ENCODE results near the gene SMAD2.
"Not testable (repeated sequence)": the region's sequence is repeated elsewhere in the genome, so short reads cannot be mapped to it uniquely, and the experiment has no call there.

SMAD2 gene

DNA sequence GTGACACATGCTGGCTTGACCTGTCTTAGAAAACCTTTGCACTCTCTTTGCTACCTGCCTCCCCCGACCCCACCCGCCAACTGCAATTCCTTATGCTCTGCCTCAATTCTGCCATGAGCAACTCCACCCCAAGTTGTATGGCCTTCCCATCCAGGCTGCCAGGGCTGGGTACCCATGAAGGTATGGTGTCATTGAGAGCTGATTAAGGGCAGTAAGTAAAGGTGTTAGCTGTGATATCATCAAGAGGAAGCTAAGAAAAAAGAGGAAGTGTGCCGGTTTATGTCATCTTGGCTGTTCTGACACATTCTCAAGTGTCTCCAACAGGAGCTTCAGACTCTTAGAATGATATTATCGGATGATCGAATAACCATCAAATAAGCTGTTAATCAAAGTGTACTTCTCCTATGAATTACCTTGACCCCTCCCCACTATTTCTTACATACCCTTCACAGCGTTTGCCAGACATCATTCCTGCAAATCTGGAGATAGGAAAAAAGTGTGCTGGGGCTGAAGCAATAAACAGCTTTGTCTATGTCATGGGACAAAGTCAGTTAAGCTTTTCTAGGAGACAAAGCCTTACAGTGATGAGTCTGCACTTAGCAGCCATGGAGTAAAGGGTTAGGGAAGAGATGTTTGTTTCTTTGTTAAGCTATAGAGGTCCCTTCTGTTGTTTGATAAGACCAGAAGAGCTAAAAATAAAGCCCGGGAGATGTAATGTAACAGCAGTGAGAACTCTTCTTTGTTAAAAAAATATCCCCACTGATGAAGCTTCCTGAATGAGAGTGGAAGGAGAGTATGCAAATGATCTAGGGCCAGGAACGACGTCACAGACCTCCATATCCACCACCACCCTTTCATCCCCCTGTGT lies 40.4 kb upstream of the SMAD2 start:
- H3K27ac ChIP-seq, result no peak overlapping the region

DNA sequence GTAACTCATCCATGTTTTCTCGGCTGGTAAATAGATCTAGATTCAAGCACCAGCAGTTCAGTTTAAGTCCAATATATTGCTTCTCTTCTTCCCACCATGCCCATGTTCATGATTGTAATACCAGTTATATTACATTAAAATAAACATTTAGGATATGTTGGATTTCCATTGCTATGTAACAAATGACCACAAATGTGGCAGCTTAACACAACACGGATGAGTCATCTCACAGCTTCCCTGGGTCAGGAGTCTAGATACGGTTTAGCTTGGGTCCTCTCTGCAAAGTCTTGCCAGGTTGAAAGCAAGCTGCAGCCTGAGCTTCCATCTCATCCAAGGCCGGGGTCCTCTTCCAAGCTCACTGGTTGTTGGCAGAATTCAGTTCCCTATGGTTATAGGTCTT lies 39.4 kb upstream of the SMAD2 start:
- H3K27ac ChIP-seq, result no peak overlapping the region
- TF ChIP-seq, protein P1, sequence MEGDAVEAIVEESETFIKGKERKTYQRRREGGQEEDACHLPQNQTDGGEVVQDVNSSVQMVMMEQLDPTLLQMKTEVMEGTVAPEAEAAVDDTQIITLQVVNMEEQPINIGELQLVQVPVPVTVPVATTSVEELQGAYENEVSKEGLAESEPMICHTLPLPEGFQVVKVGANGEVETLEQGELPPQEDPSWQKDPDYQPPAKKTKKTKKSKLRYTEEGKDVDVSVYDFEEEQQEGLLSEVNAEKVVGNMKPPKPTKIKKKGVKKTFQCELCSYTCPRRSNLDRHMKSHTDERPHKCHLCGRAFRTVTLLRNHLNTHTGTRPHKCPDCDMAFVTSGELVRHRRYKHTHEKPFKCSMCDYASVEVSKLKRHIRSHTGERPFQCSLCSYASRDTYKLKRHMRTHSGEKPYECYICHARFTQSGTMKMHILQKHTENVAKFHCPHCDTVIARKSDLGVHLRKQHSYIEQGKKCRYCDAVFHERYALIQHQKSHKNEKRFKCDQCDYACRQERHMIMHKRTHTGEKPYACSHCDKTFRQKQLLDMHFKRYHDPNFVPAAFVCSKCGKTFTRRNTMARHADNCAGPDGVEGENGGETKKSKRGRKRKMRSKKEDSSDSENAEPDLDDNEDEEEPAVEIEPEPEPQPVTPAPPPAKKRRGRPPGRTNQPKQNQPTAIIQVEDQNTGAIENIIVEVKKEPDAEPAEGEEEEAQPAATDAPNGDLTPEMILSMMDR (IDR thresholded peaks at IDR 0.05), result no peak
- no peak for TF ChIP-seq ZFX (IDR thresholded peaks at IDR 0.05; ENCODE audit: borderline replicate concordance)

More for the DNA sequence above, 40.4 kb upstream of the SMAD2 start:
- no peak for TF ChIP-seq ZFX (IDR thresholded peaks at IDR 0.05; ENCODE audit: borderline replicate concordance)
- TF ChIP-seq, protein P1 (IDR thresholded peaks at IDR 0.05), result no peak

DNA sequence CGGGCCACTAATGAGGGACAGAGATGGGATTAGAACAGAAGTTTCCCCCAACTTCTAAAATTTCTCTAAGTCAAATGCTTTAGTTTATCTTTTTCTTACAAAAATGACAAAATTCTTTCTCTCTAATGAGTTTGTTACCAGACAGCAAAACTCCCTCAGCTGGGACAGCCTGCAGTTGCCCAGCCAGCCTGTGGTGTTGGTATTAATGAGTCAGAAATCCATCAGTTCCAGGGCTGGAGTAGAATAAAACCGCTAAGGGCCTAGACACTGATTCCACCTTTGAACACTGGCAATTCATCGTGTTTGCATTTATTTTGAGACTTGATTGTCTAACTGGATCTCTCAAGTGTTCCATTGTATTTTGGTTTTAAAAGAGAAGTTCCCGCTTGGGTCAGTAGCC lies 38.3 kb upstream of the SMAD2 start:
- no peak overlapping the region for H3K27ac ChIP-seq
- TF ChIP-seq ZFX (IDR thresholded peaks at IDR 0.05; ENCODE audit: borderline replicate concordance), result no peak
- TF ChIP-seq, protein P1 (IDR thresholded peaks at IDR 0.05), result no peak

DNA sequence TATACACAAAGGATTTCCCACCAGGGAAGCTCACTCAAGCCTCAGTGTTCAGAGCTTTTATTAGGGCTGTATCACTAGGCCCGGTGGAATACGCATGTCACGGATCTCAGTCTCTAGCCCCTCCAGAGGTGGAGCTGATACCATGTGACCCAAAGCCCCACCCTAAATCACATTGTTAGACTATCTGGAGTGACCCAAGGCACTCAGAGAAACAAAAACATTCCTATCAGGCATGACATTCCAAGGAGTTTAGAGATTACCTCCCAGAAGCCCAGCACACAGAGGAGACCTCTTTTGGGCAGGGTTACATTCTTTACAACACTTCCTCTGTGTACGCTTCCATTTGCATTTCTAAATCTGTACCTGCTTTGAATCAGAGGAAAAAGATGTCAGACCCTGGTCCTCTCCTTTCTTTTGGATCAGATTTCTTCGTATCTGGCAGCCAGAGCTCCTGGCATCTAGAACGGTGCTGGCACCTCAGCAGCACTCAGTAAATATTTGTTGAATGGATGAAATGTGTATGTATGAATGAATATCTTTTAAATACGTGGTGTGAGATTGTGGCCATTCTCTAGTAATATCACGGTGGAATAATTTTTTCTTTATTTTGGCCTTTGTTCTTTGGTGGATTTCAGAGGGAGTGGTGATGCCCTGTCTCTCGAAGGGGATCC lies 37.7 kb upstream of the SMAD2 start:
- no peak for TF ChIP-seq ZFX (IDR thresholded peaks at IDR 0.05; ENCODE audit: borderline replicate concordance)
- TF ChIP-seq, protein P1 (IDR thresholded peaks at IDR 0.05), result no peak
- H3K27ac ChIP-seq, result no peak overlapping the region

DNA sequence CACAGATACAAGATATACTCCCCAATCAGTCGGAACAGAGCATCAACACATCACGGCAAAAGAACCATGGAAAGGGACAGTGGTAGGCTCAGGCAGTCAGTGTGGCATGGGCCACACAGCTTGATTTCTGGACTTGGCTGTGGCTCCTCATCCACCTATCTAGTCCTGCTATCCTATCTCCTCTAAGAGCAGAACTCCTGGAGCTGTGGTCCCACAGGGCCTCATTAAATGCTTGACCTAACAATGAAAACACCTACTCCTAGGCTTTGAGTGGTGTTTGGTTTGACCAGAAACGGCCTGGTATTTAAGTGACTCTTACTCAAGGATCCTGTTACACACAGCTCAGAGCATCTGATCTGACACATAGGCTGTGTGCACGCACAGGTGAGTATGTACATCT lies 33.6 kb upstream of the SMAD2 start:
- TF ChIP-seq, protein P1 (IDR thresholded peaks at IDR 0.05), result no peak
- no peak for TF ChIP-seq ZFX (IDR thresholded peaks at IDR 0.05; ENCODE audit: borderline replicate concordance)
- no peak overlapping the region for H3K27ac ChIP-seq

DNA sequence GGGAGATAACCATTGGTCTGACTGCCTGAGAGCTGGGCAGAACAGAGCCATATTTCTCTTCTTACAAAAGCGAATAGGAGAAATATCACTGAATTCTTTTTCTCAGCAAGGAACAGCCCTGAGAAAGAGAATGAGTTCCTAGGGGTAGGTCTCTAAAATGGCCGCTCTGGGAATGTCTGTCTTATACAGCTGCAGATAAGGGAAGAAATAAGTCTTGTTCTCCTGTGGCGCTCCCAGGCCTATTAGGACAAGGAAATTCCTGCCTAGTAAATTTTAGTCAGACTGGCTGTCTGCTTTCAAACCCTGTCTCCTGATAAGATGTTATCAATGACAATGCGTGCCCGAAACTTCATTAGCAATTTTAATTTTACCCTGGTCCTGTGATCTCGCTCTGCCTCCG lies 30.5 kb upstream of the SMAD2 start:
- not testable (repeated sequence) for H3K27ac ChIP-seq

DNA sequence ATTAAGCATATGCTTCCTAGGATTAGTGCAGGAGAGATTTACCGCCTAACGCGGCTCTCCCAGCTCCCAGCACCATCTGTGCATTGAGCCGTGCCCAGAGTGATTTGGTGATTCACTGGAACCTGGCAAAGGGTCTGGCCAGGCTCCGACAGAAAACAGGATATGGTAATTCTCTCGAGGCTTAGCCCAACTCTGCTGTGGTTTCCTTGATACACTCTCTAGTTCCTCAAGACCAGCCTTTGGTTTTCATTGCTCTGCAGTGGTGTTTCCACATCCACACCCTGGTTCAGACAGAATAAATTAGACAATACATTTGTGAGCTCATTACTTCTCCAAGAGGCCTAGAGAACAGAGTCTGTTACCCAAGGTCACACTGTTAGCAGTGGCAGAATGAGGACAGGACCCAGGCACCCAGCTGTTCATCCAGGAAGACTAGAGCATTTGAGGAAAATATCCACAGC lies 23.0 kb upstream of the SMAD2 start:
- no peak overlapping the region for H3K27ac ChIP-seq

More for the DNA sequence above, 23.0 kb upstream of the SMAD2 start:
- TF ChIP-seq, protein P1 (IDR thresholded peaks at IDR 0.05), result no peak
- no peak for TF ChIP-seq ZFX (IDR thresholded peaks at IDR 0.05; ENCODE audit: borderline replicate concordance)

Data from 22Rv1 (cell line).